ENCODE results near the gene TMEM115. TPM values are rescaled to one million over a fixed set of nuclear protein-coding genes. Genes with fewer than 3 reads are reported as not detected.
"Not testable (repeated sequence)": the region's sequence is repeated elsewhere in the genome, so short reads cannot be mapped to it uniquely, and the experiment has no call there.

The TMEM115 gene
- total RNA-seq, 1 donor from 2014 or later, result 24.9 TPM

- intact Hi-C loops (cut with DNase I), result loop anchor here (5.0 kb wide), 1 partner anchor 52 kb away; no protein-coding TSS in a partner anchor
- DNase-seq, result peak; percentile 88
- ATAC-seq (ENCODE audit: poor library complexity), result peak; percentile 14
Observed at GRCh38 chr3:50324351-50325112, 34.8 kb downstream of the TMEM115 start.

GRCh38 chr3:50323614-50324199 is 35.6 kb downstream of the TMEM115 start:
- intact Hi-C loops (cut with DNase I), result loop anchor here (5.0 kb wide), 1 partner anchor 51 kb away; no protein-coding TSS in a partner anchor
- ATAC-seq (ENCODE audit: poor library complexity) (peak; percentile 1), DNase-seq (peak; percentile 77)

- intact Hi-C loops (cut with DNase I), result loop anchor here (5.0 kb wide), 1 partner anchor 51 kb away; no protein-coding TSS in a partner anchor
- no peak for ATAC-seq (ENCODE audit: poor library complexity)
- DNase-seq, result no peak
Observed at GRCh38 chr3:50323092-50323600, 36.2 kb downstream of the TMEM115 start.

GRCh38 chr3:50322386-50323091 is 36.8 kb downstream of the TMEM115 start, which contains the start of gene HYAL2:
TSS of gene HYAL2 (minus strand) at chr3:50322745. CDS start at chr3:50320489, 2,256 bp downstream.
- DNase-seq (peak; percentile 84), ATAC-seq (ENCODE audit: poor library complexity) (no peak)
- intact Hi-C loops (cut with DNase I), result loop anchor here (5.0 kb wide), 1 partner anchor 50 kb away; no protein-coding TSS in a partner anchor

GRCh38 chr3:50322115-50322385 is 37.3 kb downstream of the TMEM115 start:
- no peak for DNase-seq
- intact Hi-C loops (cut with DNase I), result loop anchor here (5.0 kb wide), 1 partner anchor 50 kb away; no protein-coding TSS in a partner anchor
- no peak for ATAC-seq (ENCODE audit: poor library complexity)

- peak; percentile 89 for ATAC-seq (ENCODE audit: poor library complexity)
- peak; percentile 94 for DNase-seq
- intact Hi-C loops (cut with DNase I), result loop anchor here (5.0 kb wide), 1 partner anchor 49 kb away; no protein-coding TSS in a partner anchor
Observed at GRCh38 chr3:50321336-50322114, 37.8 kb downstream of the TMEM115 start.

- peak; percentile 88 for DNase-seq
- intact Hi-C loops (cut with DNase I), result loop anchor here (5.0 kb wide), 1 partner anchor 49 kb away; no protein-coding TSS in a partner anchor
- ATAC-seq (ENCODE audit: poor library complexity), result peak; percentile 73
Observed at GRCh38 chr3:50320853-50321335, 38.4 kb downstream of the TMEM115 start.

- ATAC-seq (ENCODE audit: poor library complexity) (no peak), DNase-seq (no peak)
- intact Hi-C loops (cut with DNase I), result loop anchor here (5.0 kb wide), 1 partner anchor 48 kb away; no protein-coding TSS in a partner anchor
Observed at GRCh38 chr3:50319894-50320625, 39.3 kb downstream of the TMEM115 start.

- no peak for ATAC-seq (ENCODE audit: poor library complexity)
- no peak for DNase-seq
- intact Hi-C loops (cut with DNase I), result no loop called here
Observed at GRCh38 chr3:50319181-50319893, 40.0 kb downstream of the TMEM115 start.

GRCh38 chr3:50318615-50319014 is 40.7 kb downstream of the TMEM115 start:
- no peak for DNase-seq
- no peak for ATAC-seq (ENCODE audit: poor library complexity)
- intact Hi-C loops (cut with DNase I), result no loop called here

- intact Hi-C loops (cut with DNase I), result no loop called here
- DNase-seq (no peak), ATAC-seq (ENCODE audit: poor library complexity) (no peak)
Observed at GRCh38 chr3:50318163-50318562, 41.2 kb downstream of the TMEM115 start.

GRCh38 chr3:50317300-50317699 is 42.0 kb downstream of the TMEM115 start:
- no peak for ATAC-seq (ENCODE audit: poor library complexity)
- no peak for DNase-seq
- intact Hi-C loops (cut with DNase I), result no loop called here

GRCh38 chr3:50316657-50317242 is 42.6 kb downstream of the TMEM115 start:
- intact Hi-C loops (cut with DNase I), result no loop called here
- no peak for ATAC-seq (ENCODE audit: poor library complexity)

GRCh38 chr3:50314816-50315215 is 44.5 kb downstream of the TMEM115 start:
- intact Hi-C loops (cut with DNase I), result no loop called here

More at GRCh38 chr3:50316657-50317242, 42.6 kb downstream of the TMEM115 start:
- DNase-seq, result no peak

GRCh38 chr3:50314342-50314741 is 45.0 kb downstream of the TMEM115 start:
- intact Hi-C loops (cut with DNase I), result no loop called here
- DNase-seq (no peak), ATAC-seq (ENCODE audit: poor library complexity) (peak; percentile 44)

More at GRCh38 chr3:50314816-50315215, 44.5 kb downstream of the TMEM115 start:
- no peak for ATAC-seq (ENCODE audit: poor library complexity)
- no peak for DNase-seq

GRCh38 chr3:50312041-50312440 is 47.3 kb downstream of the TMEM115 start:
- intact Hi-C loops (cut with DNase I); DNase-seq; ATAC-seq (ENCODE audit: poor library complexity): not testable (repeated sequence)
